HG03108 (cell line): ENCODE data around the gene SPAG6.

Source experiments
- ATAC-seq: cut with Tn5 transposase; IDR thresholded peaks from one replicate; pipeline ENCODE4 v1.9.1; 2021; ENCODE audit warnings: moderate library complexity; ENCODE audit not compliant: unreplicated experiment

SPAG6 gene

DNA sequence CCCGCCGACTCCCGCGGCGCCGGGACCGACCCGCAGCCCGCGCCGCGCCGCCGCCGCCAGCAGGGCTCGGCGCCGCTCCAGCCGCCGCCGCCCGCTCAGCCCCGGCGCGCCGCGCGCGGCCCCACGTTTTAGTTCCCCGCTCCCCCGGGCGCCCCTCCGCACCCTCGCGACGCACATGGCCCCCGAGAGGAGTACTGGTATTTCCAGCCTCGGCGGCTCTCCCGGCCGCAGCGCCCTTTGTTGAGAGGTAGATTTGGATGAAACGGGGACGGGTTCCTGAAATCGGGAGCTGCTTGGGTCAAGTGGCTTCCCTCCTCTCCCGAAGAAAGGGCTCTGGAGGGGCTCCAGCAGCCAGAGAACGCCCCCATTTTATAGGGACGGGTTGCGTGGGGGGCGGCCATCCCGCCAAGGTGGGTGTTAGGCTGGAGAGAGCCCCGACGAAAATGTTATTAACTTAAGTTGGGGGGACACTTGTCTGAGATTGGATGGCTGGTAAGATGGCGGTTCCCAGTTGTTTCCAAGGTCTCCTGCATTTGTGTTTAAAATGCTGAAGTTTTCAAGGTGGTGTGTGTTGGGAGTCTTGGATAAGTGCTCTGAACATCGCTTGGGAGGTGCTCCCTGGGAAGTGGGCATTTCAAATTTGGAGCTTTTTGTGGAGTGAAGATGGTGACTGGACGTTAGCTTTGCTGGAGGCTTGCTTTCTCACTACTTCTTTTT is 23.2 kb upstream of the SPAG6 start:
- no peak for ATAC-seq

DNA sequence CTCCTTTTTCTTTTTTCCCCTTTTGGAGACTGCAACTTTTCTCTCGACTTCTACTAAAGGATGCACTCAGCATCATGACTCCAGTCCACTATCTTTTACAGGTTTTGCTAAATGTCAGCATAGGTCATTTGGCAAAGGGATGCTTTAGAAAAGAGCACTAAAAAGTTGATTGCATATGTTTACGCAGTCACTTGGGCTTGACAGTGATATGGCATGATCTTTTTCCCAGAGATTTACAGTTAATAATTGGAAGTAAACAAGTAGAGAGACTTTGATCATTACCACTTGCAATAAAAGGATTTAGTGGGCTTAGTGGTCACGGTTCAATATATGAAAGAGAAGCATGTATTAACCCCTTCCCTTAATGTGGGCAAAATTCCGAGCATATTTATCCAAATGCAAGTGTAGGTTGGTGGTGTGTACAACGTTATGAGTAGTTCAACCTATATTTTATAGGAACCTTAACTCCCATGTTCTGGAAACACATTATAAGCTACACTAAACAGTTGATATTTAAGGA is 22.6 kb upstream of the SPAG6 start:
- no peak for ATAC-seq

DNA sequence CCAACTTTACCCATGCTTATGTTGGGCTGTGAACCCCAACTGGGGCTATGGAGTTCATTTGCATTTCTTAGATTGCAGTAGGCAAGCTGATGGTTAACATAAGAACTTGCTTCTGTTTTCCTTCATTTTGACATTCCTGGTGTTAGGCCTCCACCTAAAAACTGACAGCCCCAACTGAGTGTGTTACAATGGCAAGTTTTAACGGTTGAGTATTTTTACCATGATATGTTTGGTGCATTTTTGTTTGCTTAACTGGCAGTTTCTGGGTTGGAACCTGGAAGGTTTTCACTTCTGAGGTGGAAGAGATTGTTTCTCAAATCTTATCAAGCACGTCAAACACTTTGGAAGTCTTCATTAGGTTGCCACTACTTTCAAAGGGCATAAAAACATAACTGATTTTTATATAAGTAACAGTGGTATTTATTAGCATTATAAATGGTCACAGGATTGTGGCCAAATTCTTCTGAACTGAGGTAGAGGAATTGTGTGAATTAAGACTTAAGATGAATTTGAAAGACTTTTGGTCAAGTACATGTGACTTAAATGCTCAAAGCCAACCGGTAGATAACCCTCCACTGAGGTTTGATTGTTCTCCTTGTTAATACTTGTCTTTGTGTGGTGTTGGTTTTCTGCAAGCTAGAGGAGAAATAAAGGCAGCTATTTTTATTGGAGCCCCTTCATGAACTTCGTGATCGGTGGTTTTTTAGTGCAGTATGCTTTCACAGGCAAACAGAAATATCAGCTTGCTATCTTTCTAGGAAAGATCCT is 21.6 kb upstream of the SPAG6 start:
- ATAC-seq = no peak

DNA sequence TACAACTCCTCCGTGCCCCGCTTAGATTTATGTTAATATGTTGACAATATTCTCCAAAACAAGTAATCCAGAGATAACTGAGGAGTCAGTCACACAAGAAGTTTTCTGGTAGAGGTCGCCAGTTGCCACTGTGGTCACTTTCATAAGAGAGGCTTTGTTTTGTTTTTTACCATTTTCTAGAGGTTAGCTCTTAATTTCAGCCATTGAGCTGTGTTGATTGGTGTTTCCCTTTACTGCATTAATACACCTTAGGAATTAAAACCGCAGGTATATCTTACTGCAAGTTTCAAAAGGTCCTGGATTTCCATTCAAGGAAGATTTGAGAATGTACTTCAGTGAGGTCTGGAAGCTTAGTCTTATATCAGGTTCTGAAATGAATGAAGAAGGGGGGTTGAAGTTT is 20.9 kb upstream of the SPAG6 start:
- ATAC-seq = no peak

DNA sequence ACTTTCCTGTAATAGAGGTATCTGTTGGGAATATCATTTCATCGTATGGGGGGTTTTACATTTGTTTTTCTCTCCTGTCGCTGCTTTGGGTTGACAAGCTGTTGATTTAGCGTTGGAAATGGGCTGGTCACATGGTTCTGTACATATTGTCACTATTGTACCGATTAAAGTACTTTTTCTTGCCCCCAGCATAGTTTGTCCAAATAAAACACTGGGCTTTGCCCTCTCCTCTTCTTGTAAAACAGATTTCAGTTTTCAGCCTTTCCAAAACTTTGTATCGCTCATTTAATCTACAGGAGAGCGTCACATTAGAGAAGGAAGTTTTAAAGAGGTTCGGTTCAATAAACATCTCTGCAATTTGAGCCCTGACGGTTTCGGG is 20.4 kb upstream of the SPAG6 start:
- no peak for ATAC-seq

DNA sequence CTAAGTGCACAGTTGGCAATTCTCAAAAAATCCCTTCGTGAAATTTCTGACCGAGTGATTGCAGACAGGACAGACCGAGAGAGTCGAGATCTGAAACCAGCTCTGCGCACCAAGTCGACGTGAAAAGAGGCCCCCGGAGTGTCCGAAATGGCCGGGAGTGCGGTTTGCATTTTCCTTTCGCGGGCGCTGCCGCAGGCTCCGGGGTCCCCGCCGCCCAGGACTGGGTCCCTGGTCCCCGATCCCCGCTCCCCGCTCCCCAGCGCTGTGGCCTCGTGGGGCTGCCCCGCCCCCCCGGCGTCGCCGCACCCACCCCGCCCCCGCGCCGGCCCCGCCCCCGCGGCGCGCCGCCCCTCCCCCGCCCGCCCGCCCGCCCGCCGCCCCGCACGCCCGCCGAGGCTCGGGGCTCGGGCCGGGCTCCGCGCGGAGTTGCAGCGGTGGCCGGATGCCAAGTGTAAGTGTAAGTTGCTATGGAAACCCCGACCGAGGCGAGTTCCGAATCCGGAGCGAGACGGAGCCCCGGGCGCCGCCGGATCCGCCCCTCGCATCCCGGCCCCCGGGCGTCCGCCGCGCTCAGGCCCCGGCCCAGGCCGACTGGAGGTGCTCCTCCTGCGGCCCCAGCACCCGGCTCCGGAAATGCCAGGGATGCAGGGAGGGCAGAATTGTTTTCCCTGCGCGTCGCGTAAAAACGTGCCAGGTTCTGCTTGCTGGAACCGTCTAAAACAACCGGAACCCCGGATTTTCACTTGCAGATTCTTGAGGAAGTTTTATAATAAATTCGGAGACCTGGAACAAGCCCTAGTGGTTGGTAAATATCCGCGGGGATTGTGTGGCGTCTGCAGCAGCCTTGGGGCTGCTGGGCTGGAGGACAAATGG is 19.8 kb upstream of the SPAG6 start:
- peak; percentile 44 for ATAC-seq

DNA sequence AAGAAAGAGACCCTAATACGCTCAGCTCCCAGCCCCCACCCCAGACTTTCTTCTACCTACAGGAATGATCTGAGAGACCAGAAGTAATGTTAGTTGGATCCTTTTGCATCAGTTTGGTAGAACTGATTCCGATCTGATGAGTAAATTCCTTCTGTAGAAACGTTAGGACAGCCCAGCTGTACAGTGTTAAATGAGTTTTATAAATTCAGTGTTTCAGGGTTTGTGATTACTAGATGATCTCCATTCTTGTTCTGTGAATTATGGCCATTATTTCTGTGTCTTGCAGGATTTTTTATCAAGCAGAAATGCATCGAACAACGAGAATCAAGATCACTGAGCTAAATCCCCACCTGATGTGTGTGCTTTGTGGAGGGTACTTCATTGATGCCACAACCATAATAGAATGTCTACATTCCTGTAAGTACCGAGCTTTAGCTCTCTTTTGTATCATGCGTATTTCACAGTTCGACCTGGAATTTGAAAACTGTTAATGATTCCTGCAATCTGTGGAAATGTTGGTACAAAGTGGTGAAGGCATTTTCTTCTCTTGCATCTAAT is 19.1 kb upstream of the SPAG6 start:
- ATAC-seq = no peak

DNA sequence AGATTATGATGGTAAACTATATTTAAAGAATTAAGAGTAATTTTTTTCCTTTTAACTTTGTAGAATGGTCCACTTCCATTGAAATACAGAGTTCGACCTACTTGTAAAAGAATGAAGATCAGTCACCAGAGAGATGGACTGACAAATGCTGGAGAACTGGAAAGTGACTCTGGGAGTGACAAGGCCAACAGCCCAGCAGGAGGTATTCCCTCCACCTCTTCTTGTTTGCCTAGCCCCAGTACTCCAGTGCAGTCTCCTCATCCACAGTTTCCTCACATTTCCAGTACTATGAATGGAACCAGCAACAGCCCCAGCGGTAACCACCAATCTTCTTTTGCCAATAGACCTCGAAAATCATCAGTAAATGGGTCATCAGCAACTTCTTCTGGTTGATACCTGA is 16.1 kb upstream of the SPAG6 start:
- no peak for ATAC-seq

DNA sequence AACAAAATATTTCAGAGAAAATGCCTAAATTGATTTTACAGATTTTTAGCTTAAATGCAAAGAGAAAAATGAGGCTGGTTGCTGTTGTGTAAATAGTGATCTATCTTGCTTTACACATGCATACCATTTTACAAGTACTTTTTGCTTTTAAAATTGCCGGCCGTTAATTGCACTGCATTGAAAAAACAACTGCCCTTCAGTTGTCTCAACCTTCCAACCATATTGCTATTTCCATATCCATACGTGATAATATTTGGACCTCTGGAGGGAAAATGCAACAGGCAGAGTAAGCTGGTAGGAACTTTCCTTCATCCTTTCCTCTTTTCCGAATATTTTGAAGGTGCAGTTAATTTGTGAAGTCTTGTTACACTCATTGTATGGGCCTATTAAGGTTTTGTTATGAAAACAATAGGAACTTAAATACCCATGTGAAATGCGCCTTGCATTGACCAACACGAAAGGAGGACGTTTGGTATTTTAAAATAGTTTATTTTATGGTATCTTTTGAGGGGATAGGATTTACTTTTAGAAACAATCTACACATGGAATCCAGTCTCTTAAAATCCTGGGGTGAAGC is 13.1 kb upstream of the SPAG6 start:
- ATAC-seq = no peak

DNA sequence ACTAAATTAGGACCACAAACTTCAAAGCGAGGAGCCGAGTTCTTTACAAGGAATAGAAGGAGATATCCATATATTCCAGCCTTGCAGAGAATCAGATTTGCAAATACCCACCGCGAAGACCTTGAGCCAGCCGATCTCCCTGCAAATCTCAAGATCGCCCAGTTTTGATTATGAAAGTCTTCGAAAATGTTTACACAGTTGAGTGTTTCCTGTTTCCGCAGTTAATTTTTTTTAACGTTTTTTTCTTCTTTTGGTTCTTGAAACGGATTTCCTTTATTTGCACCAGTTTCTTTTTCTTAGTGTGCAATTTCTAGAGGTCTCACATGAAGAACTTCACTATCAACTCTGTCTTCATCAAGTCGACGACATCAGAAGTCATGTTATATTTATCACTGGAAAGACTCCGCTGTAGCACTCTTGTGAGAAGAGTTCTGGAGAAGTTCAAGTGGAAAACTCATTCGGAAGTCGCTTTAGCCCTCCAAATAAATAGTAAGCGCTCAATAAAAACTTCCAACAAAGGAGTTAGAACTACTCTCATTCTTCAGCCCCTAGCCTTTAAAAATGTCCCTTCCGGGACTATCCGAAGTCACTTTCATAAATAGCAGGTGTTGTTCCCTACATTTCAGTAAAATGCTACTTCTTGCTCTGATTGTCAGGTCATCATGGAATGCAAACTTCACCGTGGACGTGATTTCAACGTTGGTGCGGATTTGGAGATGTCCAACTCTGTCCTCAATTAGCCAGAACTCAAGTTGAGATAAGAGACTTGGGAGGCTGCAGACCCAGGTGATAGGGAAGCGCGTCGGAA is 11.9 kb upstream of the SPAG6 start:
- no peak for ATAC-seq

DNA sequence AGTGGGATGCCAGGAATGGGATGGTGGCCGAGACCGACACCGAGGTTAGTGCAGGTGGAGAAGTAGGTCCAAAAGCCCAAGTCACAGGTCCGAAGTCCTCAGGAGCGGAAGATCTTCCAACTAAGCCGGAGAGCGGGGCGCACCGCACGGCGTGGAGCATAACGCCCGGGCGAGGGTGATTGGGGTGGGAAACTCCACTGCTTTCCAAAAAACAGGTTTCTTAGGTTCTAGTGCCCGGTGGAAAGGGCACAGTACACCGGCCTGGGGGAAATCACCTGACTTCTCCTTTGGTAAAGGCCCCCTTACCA is 11.4 kb upstream of the SPAG6 start:
- ATAC-seq = no peak

DNA sequence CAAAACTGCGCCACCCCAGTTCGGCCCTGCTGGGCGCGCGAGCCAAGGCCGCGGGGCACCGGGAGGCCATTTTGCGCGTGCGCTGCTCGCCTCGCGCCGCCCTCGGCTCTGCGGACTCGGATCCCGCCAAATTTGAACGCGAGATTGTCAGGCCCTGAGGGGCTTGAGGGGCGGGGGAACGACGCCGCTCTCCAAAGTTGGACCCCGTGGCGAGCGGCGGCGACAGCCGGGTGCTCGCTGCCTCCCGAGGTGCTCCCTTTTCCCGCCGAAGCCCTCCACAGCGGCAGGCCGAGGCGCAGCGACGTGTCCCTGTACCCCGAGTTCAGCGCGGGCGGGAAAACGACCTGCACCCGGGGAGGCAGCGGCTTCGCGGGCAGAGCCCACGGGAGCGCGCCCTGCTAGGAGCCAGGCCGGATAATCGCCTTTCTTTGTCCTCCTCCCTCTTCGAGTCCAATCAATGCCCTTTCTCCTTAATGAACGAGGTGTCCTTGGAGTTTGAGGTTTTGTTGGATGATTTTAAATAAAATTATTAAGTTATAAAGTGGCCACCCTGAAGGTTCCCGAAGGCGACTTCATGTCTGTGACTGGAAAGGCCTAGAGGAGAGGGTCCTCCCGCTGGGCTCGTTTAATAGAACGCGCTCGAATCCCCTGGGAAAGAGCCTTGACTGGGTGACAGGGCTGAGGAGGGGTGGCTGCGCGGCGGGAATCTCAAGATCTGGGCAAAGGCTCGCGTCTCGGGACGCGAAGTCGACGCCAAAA is 10.7 kb upstream of the SPAG6 start:
- no peak for ATAC-seq

DNA sequence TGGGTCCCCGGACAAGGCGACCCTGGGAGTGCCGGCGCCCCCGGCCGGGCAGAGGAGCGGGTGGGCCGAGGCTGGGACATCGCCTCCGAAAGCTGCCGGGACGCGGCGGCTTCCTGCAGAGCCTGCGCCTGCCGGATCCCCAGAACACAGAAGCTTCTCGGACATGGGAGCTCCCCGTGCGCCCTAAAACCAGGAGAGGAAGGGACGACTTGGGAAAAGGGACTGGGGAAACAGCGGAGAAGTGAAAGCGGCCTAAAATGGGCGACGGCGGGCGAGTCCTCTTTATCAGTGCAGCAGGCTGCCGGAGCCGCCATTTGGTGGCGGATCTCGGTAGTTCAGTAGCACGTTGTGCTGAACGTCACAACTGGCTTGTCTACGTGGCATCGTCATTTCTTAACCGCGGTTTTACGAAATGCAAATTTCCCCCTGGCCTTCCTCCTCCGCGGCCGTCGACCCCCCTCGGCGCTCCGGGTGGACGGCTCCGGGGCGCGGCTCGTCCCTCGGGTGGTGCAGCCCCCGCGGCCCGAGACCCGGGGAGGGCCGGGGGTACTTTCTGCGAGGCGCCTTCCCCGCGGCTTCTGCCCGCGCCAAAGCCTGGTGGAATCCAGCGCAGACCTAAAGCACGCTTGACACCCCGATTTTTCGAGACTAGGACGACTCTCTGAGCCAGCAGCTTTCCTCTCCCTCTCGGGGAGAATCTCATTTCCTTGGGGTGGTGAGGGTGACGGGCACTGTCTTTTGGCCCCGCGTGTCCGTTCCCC is 9.9 kb upstream of the SPAG6 start:
- no peak for ATAC-seq

DNA sequence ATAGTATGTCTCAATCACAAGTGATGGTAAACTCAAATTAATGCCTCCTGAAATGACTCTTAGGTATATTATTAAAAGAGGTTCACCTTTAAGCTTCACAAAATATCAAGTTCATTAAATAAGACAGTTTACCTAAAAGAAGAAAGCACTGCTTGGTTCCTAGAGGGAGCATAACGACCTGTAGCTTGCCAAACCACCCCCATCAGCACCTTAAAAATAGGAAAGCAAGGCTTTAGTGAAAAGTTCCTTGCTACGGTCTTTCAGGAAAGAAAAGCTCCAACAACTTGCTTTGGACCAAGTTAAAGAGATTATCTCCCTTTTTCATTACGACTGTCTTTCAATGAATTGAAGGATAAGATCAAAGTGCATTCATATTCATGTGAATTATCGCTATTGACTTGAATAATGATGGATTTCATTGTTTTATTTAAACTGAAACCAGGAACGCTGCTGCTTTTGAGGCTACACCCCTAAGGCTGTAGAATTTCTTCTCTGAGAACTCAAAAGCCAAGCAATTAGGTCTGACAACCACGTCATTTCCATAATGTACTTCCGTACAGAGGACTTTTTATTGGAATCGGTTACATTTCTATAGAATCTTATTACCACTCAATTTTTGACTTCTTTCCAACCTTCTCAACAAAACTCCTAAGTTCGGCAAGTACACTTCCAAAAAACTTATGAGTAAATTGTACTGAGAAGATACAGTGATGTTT is 7.0 kb upstream of the SPAG6 start:
- ATAC-seq = no peak

DNA sequence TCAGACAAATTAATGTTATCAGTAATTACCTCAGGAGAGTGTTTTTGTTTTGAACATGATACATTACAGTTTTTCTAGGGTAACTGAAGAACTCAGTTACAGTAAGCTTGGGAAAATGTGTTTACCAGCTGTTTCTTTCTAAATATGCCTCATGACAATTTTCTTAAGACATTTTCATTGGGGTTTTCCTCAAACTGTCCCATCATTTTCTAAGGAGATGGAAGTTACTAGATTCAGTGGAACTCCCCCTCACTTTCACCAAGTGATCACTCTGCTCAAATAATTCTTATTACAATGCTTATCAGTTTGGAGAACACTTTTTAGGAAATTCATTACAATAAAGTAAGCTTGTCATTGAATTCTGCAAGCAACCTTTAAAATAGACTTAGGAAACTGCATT is 6.4 kb upstream of the SPAG6 start:
- no peak for ATAC-seq

DNA sequence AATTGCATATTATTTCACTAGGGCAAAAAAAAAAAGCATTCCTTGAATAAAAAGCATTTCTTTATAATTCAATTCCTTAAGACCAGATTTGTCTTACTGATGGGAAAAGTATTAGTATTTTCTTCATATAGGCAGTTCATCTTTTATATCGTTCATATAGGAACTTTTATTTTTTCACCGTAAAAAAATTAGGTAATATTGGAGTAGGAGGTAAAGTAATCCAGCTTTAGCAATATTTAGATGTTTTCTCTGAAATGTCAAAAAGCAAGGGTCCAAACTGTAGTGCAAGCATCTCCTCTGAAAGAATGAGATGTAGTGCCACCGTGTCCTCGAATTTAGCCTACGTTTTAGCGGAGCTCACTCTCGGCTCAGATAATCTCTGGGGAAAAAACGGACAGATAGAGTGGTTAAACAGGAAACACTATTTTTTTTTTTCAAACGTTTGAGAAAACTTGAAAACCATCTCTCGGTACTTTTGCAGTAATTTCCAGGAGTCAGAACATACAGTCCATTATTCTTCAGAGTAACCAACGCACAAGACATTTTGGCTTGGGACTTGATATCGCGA is 5.5 kb upstream of the SPAG6 start:
- ATAC-seq = no peak

DNA sequence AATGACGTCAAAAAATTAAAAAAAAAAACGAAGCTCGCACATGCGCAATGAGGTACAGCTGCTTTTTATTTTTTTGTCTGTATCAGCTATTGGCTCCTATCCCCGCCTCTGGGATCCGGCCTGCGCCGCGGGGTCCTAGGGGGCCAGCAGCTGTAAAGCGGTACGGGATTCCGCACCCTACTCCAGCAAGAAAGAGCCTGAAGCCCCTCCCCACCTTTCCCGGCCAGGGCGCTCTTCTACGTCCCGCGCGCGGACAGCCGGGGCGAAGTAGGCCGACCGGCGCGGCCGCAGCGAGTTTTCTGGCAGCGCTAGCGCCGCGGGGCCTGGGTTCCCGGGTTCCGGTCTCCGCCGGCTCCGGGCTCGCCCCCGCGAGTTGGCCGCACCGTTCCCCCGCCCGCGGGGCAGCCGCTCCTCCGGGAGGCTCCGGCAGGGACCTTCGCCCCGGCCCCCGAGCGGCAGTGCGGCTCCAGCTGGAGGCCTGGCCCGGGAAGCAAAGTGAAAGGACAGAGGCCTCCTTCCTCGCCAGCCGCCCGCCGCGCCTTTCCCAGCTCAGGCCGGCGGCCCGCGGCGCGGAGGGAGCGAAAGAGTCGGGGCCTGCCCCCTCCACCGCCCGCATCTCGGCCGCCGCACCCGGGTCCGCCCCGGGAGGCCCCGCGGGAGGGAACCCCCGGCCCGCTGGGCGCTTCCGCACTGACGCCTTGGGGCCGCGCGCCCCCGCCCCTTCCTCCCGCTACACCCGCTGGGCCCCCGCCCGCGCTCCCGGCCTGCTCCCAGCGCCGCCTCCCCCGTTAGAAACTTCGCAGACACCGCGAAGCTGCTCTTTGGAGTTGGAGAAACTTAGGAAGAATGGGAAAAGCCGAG is 4.7 kb upstream of the SPAG6 start:
- peak; percentile 48 for ATAC-seq
